ENCODE measurements around the gene GSTO2. TPM values are rescaled to one million over a fixed set of nuclear protein-coding genes. Genes with fewer than 3 reads are reported as not detected.
A peak's percentile ranks its signal among the peaks of the same experiment; 100 is the strongest.

GSTO2 gene
- total and polyA plus RNA-seq, 2 donors (not counting 1 experiment from before 2014, with no cell fraction given), result 2.9 to 3.1 TPM

DNA sequence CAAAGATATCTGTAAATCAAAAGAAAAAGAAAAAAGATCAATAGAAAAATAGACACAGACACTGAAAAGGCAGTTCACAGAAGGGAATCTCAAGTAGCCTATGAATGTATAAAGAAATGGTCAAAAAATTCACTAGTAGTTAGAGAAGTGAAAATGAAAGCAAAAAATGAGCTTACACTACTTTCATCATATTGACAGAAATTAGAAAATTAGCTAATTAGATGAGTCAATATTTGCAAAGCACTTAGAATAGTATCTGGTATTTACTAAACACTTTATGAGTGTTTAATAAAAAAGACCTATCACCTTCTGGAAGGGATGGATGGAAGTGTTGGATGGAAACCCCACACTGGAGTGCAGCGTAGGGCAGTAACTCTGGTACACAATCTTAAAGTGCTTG is 82.9 kb downstream of the GSTO2 start:
- H3K36me3 ChIP-seq (ENCODE audit: control insufficient read depth, insufficient read depth, low read length), result no peaks in the 10 kb centered on the region
- no peak for DNase-seq (ENCODE audit: low read depth in 2 of 2)
- no peaks in the 10 kb centered on the region for H3K79me2 ChIP-seq (ENCODE audit: control insufficient read depth, insufficient read depth, low read length)
- H2AFZ ChIP-seq (ENCODE audit: low read length), result no peak overlapping the region
- H3K4me2 ChIP-seq (ENCODE audit: extremely low read depth, insufficient read depth, low read length), result peak overlapping the region; percentile 33
- no peaks in the 10 kb centered on the region for H4K20me1 ChIP-seq (ENCODE audit: control insufficient read depth, extremely low read depth, insufficient read depth, low read length)
- peaks cover 17% of the 10 kb centered on the region for H3K4me1 ChIP-seq (ENCODE audit: control insufficient read depth, extremely low read depth, insufficient read depth, low read length)
- H3K9me3 ChIP-seq (ENCODE audit: control insufficient read depth, insufficient read depth, low read depth, low read length), result no peaks in the 10 kb centered on the region
- peak overlapping the region in 1 of 4 experiments; percentile 91 for H3K4me3 ChIP-seq (replicated peaks in 1 of 4; ENCODE audit: control extremely low read depth in 1 of 4, insufficient read depth in 1 of 4, low read depth in 3 of 4, low read length in 4 of 4)
- H3K27me3 ChIP-seq (ENCODE audit: control insufficient read depth, insufficient read depth, low read length), result no peaks in the 10 kb centered on the region
- peak overlapping the region; percentile 0 for H3K27ac ChIP-seq (ENCODE audit: insufficient read depth, low read length)
- no peak overlapping the region for H3K9ac ChIP-seq (ENCODE audit: insufficient read depth, low read length)
- TF ChIP-seq, protein P1, sequence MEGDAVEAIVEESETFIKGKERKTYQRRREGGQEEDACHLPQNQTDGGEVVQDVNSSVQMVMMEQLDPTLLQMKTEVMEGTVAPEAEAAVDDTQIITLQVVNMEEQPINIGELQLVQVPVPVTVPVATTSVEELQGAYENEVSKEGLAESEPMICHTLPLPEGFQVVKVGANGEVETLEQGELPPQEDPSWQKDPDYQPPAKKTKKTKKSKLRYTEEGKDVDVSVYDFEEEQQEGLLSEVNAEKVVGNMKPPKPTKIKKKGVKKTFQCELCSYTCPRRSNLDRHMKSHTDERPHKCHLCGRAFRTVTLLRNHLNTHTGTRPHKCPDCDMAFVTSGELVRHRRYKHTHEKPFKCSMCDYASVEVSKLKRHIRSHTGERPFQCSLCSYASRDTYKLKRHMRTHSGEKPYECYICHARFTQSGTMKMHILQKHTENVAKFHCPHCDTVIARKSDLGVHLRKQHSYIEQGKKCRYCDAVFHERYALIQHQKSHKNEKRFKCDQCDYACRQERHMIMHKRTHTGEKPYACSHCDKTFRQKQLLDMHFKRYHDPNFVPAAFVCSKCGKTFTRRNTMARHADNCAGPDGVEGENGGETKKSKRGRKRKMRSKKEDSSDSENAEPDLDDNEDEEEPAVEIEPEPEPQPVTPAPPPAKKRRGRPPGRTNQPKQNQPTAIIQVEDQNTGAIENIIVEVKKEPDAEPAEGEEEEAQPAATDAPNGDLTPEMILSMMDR (conservative IDR thresholded peaks at IDR 0.05 in 1 of 2, IDR thresholded peaks at IDR 0.05 in 1 of 2; ENCODE audit: low read depth in 1 of 2, low read length in 2 of 2), result no peak
- no peak for TF ChIP-seq EZH2 (IDR thresholded peaks at IDR 0.05; ENCODE audit: low read length, missing control alignments)

DNA sequence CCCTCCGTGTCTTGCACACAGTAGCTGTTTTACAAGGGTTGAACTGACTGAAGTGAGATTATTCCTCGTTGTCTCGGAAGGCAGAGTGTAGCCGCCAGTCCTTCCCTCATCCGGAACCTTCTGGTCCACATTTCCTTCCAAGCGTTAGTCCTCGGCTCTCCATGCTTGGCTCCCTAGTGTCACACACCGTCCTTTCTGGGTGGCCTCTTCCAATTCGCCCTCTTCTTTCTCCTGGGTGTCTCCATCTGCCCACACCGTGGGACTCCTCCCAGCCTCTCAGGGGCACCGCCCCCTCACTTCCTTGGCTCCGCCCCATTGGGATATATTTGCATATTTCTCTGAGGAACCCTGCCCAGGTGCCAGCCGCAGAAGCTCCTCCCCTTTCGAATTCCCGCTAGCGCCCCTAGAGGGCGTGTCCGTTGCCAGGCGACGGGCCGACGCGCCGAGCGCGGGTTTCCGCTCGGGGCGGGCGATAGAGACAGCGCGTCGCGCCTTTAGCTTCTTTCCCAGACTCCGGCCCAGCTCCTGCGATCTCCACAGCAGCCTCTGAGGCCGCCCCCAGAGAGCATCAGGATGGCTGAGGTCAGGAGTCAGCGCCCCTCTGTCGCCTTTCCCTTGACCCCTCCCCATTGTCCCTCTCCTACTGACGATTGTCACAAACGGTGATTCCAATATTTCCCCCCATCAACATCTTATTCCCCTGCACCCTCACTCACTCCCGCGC is 84.5 kb downstream of the GSTO2 start, which contains the start of gene CFAP58:
Gene CFAP58, plus strand, starts transcription at position 509 of the 724 bp plus-strand sequence. Its CDS starts 65 bp downstream, at position 574.
- Histone ChIP-seq H3K4me3 (replicated peaks in 1 of 4; ENCODE audit: control extremely low read depth in 1 of 4, insufficient read depth in 1 of 4, low read depth in 3 of 4, low read length in 4 of 4) (peak within 1 kb of the TSS; percentile 55 to 91 (median 64)), H2AFZ (ENCODE audit: low read length) (peak within 1 kb of the TSS; percentile 99), H3K79me2 (ENCODE audit: control insufficient read depth, insufficient read depth, low read length) (no peaks in the 10 kb centered on the region), H3K9me3 (ENCODE audit: control insufficient read depth, insufficient read depth, low read depth, low read length) (no peaks in the 10 kb centered on the region), H3K27me3 (ENCODE audit: control insufficient read depth, insufficient read depth, low read length) (no peaks in the 10 kb centered on the region), H3K36me3 (ENCODE audit: control insufficient read depth, insufficient read depth, low read length) (no peaks in the 10 kb centered on the region), H3K9ac (ENCODE audit: insufficient read depth, low read length) (no peak within 1 kb of the TSS), H3K4me1 (ENCODE audit: control insufficient read depth, extremely low read depth, insufficient read depth, low read length) (peaks cover 17% of the 10 kb centered on the region), H3K27ac (ENCODE audit: insufficient read depth, low read length) (no peak within 1 kb of the TSS), H3K4me2 (ENCODE audit: extremely low read depth, insufficient read depth, low read length) (peak within 1 kb of the TSS; percentile 92), H4K20me1 (ENCODE audit: control insufficient read depth, extremely low read depth, insufficient read depth, low read length) (no peaks in the 10 kb centered on the region)
- peak; percentile 75 to 89 for DNase-seq (ENCODE audit: low read depth in 2 of 2)
- TF ChIP-seq, protein P1 (conservative IDR thresholded peaks at IDR 0.05 in 1 of 2, IDR thresholded peaks at IDR 0.05 in 1 of 2; ENCODE audit: low read depth in 1 of 2, low read length in 2 of 2), result peak; percentile 55 to 61
- TF ChIP-seq EZH2 (IDR thresholded peaks at IDR 0.05; ENCODE audit: low read length, missing control alignments), result no peak

Other genes with a start within 250 kb of the GSTO2 start
- gene COL17A1, start 183.3 kb upstream of the GSTO2 start, total RNA-seq, result under 0.01 TPM in 1 of 2 replicates, not detected in the other
- gene COL17A1, start 183.3 kb upstream of the GSTO2 start, polyA plus RNA-seq, result 0.12 and 0.18 TPM in 2 replicates
- gene SFR1, start 147.0 kb upstream of the GSTO2 start, total RNA-seq, result 5.4 and 6.2 TPM in 2 replicates
- 5.2 and 6.9 TPM in 2 replicates for gene SFR1, start 147.0 kb upstream of the GSTO2 start, polyA plus RNA-seq
- gene CFAP43, start 36.8 kb upstream of the GSTO2 start, total RNA-seq, result under 0.01 and 0.26 TPM in 2 replicates
- 0.06 and 0.10 TPM in 2 replicates for gene CFAP43, start 36.8 kb upstream of the GSTO2 start, polyA plus RNA-seq
- 145 and 151 TPM in 2 replicates for gene GSTO1, start 14.3 kb upstream of the GSTO2 start, total RNA-seq
- 249 and 311 TPM in 2 replicates for gene GSTO1, start 14.3 kb upstream of the GSTO2 start, polyA plus RNA-seq
- 5.4 and 6.8 TPM in 2 replicates for gene ITPRIP, start 69.3 kb downstream of the GSTO2 start, total RNA-seq
- 11.1 and 18.8 TPM in 2 replicates for gene ITPRIP, start 69.3 kb downstream of the GSTO2 start, polyA plus RNA-seq
- 0.26 and 0.33 TPM in 2 replicates for gene CFAP58, start 84.6 kb downstream of the GSTO2 start, total RNA-seq
- 0.24 and 0.42 TPM in 2 replicates for gene CFAP58, start 84.6 kb downstream of the GSTO2 start, polyA plus RNA-seq

Measured in fibroblast of lung (primary cell).